ENCODE measurements around the gene AFAP1L2.

- TF ChIP-seq, protein P1, sequence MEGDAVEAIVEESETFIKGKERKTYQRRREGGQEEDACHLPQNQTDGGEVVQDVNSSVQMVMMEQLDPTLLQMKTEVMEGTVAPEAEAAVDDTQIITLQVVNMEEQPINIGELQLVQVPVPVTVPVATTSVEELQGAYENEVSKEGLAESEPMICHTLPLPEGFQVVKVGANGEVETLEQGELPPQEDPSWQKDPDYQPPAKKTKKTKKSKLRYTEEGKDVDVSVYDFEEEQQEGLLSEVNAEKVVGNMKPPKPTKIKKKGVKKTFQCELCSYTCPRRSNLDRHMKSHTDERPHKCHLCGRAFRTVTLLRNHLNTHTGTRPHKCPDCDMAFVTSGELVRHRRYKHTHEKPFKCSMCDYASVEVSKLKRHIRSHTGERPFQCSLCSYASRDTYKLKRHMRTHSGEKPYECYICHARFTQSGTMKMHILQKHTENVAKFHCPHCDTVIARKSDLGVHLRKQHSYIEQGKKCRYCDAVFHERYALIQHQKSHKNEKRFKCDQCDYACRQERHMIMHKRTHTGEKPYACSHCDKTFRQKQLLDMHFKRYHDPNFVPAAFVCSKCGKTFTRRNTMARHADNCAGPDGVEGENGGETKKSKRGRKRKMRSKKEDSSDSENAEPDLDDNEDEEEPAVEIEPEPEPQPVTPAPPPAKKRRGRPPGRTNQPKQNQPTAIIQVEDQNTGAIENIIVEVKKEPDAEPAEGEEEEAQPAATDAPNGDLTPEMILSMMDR (IDR thresholded peaks at IDR 0.05; ENCODE audit: low read depth, low read length, poor library complexity, severe bottlenecking): no peak
- TF ChIP-seq EZH2phosphoT487 (IDR thresholded peaks at IDR 0.05; ENCODE audit: borderline replicate concordance, low read length): no peak
Measured at GRCh38 chr10:114402233-114402632, 2.1 kb downstream of the AFAP1L2 start.
